GM19351 (cell line): ENCODE results near the gene SUZ12.
"Not testable (repeated sequence)": the region's sequence is repeated elsewhere in the genome, so short reads cannot be mapped to it uniquely, and the experiment has no call there.

Experiments used
- ATAC-seq: cut with Tn5 transposase; IDR thresholded peaks from one replicate; pipeline ENCODE4 v1.9.1; 2021; ENCODE audit warnings: mild to moderate bottlenecking, moderate library complexity; ENCODE audit not compliant: unreplicated experiment

SUZ12 gene

DNA sequence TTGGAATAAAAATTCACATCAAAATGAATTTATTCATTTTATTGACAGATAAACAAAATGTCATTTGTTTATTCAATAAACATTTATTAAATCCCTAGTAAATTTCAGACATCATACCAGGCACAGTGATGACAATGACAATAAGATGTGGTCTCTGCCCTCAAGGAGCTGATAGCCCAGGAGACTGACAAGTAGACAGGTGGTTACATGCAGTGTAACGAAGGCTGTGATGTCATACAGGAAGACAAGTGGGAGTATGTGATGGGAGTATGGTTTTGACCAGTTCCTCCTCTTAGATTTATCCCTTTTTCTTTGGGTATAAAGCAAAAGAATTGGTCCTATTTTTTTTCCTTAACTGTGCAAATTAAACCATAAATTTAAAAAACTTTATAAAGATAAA, 97.0 kb downstream of the SUZ12 start:
- ATAC-seq = not testable (repeated sequence)

DNA sequence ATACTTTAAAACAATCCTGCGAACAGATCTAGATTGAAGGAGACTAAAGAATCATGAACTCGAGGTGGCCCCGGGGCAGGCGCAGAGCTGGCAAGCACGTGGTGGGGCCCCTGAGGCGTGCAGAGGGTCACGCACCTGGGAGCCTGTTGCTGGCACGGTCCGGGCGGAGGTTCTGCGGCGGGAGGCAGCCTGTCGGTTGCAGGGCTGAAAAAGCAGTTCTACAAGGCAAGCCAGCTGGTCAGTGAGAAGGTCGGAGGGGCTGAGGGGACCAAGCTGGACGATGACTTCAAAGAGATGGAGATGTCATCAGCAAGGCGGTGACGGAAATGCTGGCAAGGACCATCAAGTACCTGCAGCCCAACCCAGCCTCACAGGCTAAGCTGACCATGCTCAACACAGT, 103.4 kb downstream of the SUZ12 start:
- not testable (repeated sequence) for ATAC-seq

DNA sequence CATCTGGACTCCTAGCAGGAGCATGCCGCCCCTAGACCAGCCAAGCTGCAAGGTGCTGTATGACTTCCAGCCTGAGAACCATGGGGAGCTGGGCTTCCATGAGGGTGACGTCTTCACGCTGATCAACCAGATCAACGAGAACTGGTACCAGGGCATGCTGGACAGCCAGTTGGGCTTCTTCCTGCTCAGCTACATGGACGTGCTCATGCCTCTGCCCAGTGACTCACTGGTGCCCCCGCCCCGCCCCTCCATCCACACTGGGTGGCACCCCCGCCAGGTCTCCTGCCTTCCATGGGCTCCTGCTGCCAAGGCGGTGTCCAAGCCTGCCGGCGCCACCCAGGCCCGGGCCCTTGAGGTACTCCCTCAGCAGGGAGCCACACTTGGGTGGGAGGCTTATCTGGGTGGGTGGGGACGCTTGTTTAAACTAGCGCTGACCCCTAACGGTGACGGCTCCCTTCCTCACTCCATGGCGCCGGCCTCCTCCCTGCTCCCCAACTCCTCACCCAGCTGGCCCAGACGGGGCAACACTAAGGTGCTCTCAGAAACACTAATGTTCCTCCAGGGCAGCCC, 104.6 kb downstream of the SUZ12 start:
- not testable (repeated sequence) for ATAC-seq

DNA sequence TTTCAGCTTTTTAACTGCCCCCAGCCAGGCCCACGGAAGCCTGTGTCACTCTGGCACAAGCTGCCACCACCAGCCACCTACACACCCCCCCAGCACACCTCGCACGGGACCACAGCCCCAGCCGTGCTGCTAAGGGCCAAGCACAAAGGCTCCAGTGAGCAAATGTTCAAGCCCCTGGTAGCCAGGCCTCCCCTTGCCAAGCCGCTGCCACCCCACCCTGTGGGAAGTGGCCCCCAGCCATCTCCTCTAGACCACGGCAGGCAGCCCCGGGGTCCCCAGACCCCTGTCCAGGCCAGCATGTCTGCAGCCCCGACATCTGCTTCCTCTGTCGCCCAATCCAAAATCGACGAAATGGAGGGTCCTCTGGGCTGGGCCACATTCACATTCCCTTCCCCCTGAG, 105.5 kb downstream of the SUZ12 start:
- ATAC-seq = not testable (repeated sequence)

DNA sequence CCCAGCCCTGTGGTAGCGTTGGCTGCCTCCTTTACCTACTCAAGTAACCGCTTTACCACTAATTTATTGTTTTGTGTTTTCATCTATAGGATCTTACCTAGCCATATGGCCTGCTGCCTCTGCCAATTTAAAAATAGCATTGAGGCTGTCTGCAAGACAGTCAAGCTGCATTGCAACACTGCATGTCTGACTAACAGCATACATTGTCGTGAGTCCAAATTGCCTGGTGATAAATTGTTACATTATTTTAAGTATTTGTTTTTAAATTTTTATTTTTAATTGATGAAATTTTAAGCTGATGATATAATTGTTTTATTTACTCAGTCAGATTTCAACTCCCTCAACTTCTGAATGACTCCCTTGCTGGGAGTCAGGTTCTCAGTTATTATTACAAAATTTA, 108.8 kb downstream of the SUZ12 start:
- not testable (repeated sequence) for ATAC-seq

DNA sequence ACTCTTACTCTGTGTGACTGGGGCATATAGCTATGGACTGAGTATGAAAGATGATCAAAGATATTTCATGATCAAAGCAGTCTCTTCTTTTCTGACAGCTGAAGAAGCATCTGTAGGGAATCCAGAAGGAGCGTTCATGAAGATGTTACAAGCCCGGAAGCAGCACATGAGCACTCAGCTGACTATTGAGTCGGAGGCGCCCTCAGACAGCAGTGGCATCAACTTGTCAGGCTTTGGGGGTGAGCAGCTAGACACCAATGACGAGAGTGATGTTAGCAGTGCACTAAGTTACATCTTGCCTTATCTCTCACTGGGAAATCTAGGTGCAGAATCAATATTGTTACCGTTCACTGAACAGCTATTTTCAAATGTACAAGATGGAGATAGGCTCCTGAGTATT, 110.9 kb downstream of the SUZ12 start:
- ATAC-seq = not testable (repeated sequence)
